Urothelium cell line (cell line): ENCODE results near the gene SGMS1.

Experiments used
- DNase-seq: peaks from one replicate; pipeline ENCODE4 v3.0.0; 2011; ENCODE audit warnings: low spot score, mixed read lengths
- FAIRE-seq: peaks from 2 replicates; lab custom pipeline; 2011; peaks lifted over from hg19 to GRCh38; lab: Jason Lieb, UNC

The SGMS1 gene

DNA sequence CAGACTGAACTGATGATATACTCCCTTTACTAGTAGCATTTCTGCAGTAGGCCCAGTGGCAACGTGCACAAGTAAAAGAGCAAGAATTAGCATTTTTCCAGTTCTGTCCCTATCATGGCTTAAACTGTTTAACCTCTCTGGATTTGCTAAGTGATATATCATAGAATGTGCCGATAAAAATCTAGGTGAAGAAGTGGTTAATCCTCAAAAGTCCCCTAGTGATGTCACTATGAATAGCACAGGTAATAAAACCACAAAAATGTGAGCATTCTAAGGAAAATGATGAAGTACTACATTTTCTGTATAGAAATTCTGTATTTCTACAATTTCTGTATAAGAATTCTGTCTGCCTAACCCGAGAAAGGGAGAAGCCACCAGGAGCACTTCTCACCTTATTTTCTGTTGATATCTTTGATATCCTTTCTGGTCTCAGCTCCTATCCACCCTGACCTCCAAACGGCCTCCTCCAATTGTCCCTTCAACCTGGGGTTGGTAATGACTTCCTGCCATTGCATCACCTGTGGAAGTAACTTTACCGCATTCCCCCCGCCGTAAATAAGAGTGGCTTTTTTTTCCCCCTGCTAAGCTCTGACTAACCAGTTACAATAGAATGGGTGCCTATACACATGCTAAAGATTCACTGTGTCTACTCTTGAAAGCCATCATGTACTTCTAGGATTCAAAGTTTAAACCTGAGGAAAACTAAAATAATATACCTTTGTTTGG lies 216.5 kb downstream of the SGMS1 start:
- FAIRE-seq: no peak
- DNase-seq: no peak

DNA sequence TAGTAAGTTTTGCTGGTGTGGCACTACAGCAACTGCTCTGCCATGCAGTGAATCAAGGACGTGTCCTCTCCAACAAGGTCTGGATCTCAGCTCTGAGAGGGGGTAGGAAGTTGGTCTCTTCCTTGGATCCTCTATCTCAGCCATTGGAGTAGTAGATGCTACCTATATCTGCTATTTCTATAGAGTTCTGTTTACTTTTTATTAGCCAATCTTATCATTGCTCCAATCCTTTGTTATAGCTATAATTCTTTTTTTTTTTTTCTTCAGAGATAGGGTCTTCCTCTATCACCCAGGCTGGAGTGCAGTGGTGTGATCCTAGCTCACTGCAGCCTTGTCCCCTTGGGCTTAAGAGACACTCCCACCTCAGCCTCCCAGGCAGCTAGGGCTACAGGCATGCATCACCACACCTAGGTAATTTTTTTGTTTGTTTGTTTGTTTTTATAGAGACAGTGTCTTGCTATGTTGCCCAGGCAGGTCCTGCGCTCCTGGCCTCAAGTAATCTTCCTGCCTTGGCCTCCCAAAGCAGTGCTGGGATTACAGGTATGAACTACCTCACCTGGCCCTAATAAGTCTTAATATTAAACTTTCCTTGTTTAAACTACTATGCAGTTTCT lies 217.2 kb downstream of the SGMS1 start:
- FAIRE-seq (no peak), DNase-seq (no peak)

DNA sequence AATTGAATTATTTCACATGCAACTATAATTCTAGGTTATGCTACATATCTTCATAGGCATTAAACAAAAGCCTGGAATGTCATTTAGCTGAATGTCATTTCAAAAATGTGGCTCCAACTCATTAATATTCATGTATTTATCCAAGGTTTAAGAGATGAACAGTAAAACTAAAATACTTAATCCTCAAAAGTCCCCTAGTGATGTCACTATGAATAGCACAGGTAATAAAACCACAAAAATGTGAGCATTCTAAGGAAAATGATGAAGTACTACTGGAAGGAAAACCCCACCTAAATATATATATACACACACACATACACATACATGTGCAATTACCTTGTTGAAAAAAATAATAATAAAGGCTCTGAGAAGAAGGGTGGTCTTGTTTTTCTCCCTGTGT lies 218.0 kb downstream of the SGMS1 start:
- FAIRE-seq: no peak
- no peak for DNase-seq

GRCh38 chr10:50404021-50404773 lies 219.6 kb downstream of the SGMS1 start:
- DNase-seq (no peak), FAIRE-seq (no peak)

- DNase-seq (no peak), FAIRE-seq (no peak)
Measured at GRCh38 chr10:50403074-50403473, 220.7 kb downstream of the SGMS1 start.

- FAIRE-seq: no peak
- DNase-seq: no peak
Measured at GRCh38 chr10:50402466-50402865, 221.3 kb downstream of the SGMS1 start.

- no peak for FAIRE-seq
- no peak for DNase-seq
Measured at GRCh38 chr10:50400694-50401093, 223.1 kb downstream of the SGMS1 start.

DNA sequence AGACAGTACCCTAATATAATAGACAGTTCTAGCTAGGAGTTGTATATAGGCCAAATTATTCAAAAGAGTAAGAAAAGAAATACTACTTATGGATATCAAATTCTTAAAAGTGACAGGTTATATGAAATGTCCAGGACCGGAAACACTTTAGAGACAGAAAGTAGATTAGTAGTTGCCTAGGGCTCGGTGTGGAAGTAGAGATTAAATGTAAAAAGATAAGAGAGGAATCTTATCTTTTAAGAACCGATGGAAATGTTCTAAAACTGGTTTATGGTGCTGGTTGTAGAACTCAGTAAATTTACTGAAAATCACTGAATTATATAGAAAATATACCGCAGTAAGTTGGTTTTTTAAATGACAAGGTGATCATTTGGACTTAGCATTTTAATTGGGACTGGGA lies 224.9 kb downstream of the SGMS1 start:
- no peak for DNase-seq
- FAIRE-seq: no peak

DNA sequence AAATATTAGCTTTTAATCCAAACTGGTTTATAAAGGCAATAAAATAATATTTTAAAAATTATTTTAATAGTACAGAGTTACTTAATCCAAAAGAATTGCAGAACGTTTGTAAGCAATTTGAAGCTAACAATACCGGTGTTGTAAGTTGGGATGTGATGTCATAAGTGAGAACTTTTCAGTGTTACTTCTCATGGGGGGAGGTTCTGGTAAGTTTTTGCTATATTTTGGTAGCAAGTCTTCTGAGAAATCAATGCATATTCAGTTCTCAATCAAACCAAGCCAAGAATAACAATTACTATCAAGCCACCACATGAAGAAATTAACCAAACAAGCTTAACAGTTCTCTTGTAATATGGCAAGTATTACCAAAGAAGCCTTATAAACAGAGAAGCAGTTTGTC lies 225.4 kb downstream of the SGMS1 start:
- no peak for FAIRE-seq
- DNase-seq: no peak

DNA sequence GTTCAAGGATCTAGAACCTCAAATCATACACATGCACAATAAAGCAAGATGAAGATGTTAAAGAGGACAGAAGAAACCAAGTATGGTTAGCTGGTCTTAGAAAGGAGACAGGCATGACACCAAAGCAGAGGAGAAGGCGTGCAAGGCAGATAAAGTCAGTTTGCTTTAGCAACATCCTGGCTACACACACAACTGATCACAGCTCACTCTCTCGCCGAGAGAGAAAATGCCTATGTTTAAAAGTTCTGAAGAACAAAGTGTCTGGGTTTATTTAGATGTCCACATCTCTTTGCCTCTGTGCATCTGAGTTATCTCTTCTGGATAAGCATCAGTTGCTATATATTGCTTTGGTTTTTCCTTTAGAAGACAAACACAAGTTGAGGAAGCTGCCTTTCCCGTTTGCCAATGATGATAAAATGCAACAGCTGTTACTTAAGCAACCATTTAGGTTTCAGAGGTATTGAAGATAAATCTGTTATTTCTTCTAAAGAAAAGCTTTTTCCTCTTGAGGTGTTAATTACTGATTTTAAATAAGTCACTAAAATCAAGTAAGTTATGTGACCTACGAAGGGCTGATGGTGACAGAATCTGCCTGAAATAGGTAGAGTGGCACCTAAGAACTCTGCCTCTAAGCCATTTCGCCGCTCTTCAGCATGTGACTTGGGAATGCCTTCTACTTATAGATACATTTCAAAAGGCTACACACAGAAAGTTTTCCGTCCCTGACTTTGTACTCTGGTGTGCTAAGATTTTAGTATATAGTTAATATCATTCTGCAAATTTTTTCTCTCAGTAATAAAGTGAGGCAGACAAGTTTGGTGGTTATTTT lies 226.2 kb downstream of the SGMS1 start:
- DNase-seq (no peak), FAIRE-seq (no peak)

GRCh38 chr10:50396491-50397311 lies 227.1 kb downstream of the SGMS1 start:
- no peak for DNase-seq
- no peak for FAIRE-seq

DNA sequence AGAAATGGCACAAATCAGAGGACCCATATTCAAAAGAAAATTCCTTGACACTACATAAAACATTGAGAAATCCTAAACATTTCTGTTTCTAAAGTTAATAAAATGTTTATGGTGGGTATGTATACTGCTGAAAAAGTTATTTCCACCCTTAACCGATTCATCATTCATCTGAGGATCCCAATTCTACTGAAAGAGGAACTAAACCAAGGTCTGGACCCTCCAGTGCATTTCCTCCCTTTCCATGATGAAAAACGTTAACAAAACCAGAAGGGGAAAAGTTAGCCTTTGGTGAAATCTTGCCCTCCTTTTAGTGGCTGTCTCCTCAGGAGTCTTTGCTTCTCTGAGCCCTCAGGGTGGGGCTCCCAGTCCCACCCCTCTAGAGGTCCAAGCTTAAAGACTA lies 227.9 kb downstream of the SGMS1 start:
- DNase-seq (no peak), FAIRE-seq (no peak)

GRCh38 chr10:50395271-50395670 lies 228.5 kb downstream of the SGMS1 start:
- no peak for DNase-seq
- no peak for FAIRE-seq

GRCh38 chr10:50394832-50395231 lies 228.9 kb downstream of the SGMS1 start:
- FAIRE-seq (no peak), DNase-seq (no peak)

- DNase-seq: no peak
- FAIRE-seq: no peak
Measured at GRCh38 chr10:50393784-50394467, 229.8 kb downstream of the SGMS1 start.

GRCh38 chr10:50392966-50393718 lies 230.6 kb downstream of the SGMS1 start:
- no peak for FAIRE-seq
- DNase-seq: no peak

DNA sequence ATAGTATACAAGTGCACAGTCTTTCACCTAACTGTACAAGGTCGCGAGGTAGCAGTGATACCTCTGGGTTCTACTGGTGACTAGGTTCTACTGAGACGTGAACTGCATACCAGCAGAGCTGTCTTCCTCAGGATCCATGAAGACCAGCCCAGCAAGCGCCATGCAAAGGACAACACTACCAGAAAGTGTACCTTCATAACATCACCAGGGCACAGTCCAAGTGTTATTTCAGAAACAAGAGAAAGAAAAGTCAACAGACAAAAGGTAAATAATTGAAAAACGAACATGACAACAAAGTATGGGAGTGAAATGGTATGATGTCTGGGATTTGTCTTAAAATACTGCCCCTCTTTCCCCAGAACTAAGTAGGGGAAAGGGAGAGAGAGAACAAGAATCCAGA lies 231.3 kb downstream of the SGMS1 start:
- DNase-seq (no peak), FAIRE-seq (no peak)

DNA sequence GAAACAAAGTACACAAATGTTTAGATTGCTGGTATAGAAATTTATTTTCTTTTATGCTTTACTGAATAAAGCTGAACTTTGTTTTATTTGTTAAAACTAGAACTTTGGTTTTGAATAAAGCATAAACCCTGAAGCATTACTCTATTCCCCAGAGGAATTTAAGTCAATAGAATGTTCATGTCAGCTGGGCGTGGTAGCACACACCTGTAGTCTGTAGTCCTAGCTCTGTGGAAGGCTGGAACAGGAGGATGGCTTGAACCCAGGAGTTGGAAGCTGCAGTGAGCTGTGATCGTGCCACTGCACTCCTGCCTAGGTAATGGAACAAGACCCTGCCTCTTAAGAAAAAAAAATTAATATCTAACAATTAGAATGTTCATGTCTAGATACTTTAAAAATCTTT lies 233.5 kb downstream of the SGMS1 start:
- DNase-seq: no peak
- no peak for FAIRE-seq

DNA sequence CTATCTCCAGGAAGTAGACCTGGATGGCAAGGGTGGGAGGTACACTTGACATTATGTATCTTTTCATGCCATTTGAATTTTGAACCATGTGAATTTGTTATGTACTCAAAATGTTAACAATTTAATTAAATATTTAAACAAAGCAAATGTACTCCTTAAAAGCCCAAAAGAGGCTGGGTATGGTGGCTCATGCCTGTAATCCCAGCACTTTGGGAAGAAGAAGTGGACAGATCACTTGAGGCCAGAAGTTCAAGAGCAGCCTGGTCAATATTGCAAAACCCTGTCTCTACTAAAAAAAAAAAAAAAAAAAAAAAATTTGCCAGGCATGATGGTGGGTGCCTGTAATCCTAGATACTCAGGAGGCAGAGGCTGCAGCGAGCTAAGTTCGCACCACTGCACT lies 235.6 kb downstream of the SGMS1 start:
- DNase-seq: no peak
- FAIRE-seq: no peak
